ENCODE measurements around the gene TSPEAR.

DNA sequence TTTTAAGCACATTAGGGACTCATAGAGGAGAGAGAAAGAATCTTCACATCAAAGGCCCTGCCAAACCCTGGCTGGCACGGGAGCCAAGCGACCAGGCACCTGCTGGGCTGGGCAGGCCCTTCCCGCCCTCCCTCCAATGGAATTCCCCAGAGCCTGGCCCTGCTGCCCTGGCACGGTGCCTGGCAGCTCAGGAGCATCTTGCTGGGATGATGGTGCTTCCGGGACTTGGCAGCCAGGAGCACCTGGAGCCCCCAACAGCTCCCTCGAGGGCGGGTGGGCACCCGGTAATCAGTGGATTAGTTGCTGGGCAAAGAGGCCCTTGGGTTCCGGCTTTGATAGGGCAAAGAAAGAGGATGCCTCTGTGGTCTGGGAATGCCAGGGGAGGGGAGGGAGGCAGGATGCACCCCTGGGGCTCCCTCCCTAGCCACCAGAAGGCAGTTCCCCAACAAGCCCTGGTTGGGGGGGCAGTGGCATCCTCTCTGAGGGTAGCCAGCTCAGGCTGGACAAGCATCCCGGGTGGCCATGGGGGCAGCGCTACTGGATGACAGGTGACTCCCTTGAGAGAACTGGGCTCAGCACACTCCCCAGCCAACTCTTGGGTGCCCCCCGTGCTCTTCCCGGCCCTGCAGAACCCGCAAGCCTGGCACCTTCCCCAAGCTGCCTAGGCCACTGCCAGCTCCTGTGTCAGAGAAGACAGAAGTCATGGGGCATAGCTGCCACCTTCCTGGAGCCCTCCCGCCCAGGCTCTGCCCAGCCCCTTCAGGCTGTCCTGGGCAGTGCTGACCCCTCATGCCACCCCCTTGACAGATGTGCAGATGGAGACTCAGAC, 197.8 kb downstream of the TSPEAR start:
- TF ChIP-seq POLR2A (IDR thresholded peaks at IDR 0.05) = no peak
- TF ChIP-seq, protein P1, sequence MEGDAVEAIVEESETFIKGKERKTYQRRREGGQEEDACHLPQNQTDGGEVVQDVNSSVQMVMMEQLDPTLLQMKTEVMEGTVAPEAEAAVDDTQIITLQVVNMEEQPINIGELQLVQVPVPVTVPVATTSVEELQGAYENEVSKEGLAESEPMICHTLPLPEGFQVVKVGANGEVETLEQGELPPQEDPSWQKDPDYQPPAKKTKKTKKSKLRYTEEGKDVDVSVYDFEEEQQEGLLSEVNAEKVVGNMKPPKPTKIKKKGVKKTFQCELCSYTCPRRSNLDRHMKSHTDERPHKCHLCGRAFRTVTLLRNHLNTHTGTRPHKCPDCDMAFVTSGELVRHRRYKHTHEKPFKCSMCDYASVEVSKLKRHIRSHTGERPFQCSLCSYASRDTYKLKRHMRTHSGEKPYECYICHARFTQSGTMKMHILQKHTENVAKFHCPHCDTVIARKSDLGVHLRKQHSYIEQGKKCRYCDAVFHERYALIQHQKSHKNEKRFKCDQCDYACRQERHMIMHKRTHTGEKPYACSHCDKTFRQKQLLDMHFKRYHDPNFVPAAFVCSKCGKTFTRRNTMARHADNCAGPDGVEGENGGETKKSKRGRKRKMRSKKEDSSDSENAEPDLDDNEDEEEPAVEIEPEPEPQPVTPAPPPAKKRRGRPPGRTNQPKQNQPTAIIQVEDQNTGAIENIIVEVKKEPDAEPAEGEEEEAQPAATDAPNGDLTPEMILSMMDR (IDR thresholded peaks at IDR 0.05) = no peak

Data from right lobe of liver (tissue), 4 donors.